HPDE6-E6E7 (cell line): ENCODE results near the gene AFMID.
A peak's percentile ranks its signal among the peaks of the same experiment; 100 is the strongest.
"Not testable (repeated sequence)": the region's sequence is repeated elsewhere in the genome, so short reads cannot be mapped to it uniquely, and the experiment has no call there.

ENCODE experiments used
- DNase-seq: peaks from one replicate; pipeline ENCODE4 v3.0.0; 2011; ENCODE audit warnings: missing footprints; ENCODE audit errors: extremely low spot score

AFMID gene

GRCh38 chr17:78186692-78187595 lies at the start of gene AFMID, which contains the start of gene TK1:
Gene AFMID (plus strand): TSS chr17:78187362. CDS start chr17:78187371, 9 bp downstream.
Gene TK1 (minus strand): TSS chr17:78187052. CDS start chr17:78186994, 58 bp downstream.
- peak; percentile 98 for DNase-seq

- no peak for DNase-seq
Measured at GRCh38 chr17:78137392-78138203, 49.6 kb upstream of the AFMID start.

- DNase-seq, result no peak
Measured at GRCh38 chr17:78138204-78139060, 48.7 kb upstream of the AFMID start.

- DNase-seq, result not testable (repeated sequence)
Measured at GRCh38 chr17:78139861-78140168, 47.3 kb upstream of the AFMID start.

GRCh38 chr17:78140169-78141051 lies 46.8 kb upstream of the AFMID start:
- DNase-seq, result peak; percentile 88

GRCh38 chr17:78141437-78142118 lies 45.6 kb upstream of the AFMID start:
- DNase-seq, result no peak

- DNase-seq, result peak; percentile 93
Measured at GRCh38 chr17:78142119-78142861, 44.9 kb upstream of the AFMID start.

- DNase-seq, result no peak
Measured at GRCh38 chr17:78143214-78144146, 43.7 kb upstream of the AFMID start.

GRCh38 chr17:78144147-78144719 lies 42.9 kb upstream of the AFMID start:
- DNase-seq, result no peak

- no peak for DNase-seq
Measured at GRCh38 chr17:78144736-78145641, 42.2 kb upstream of the AFMID start.

- no peak for DNase-seq
Measured at GRCh38 chr17:78146471-78146869, 40.7 kb upstream of the AFMID start.

GRCh38 chr17:78146881-78147280 lies 40.3 kb upstream of the AFMID start:
- DNase-seq, result no peak

GRCh38 chr17:78147315-78147998 lies 39.7 kb upstream of the AFMID start:
- no peak for DNase-seq

GRCh38 chr17:78148286-78149016 lies 38.7 kb upstream of the AFMID start:
- DNase-seq, result no peak

- DNase-seq, result peak; percentile 70
Measured at GRCh38 chr17:78151514-78152008, 35.6 kb upstream of the AFMID start.
